Neuron (in vitro differentiated cells): ENCODE results near the gene RAPGEF4.

ENCODE experiments used
- H2AFZ ChIP-seq: one replicate; pipeline ENCODE4 v1.6.1; 2013; ENCODE audit warnings: low read depth, mild to moderate bottlenecking, inconsistent platforms, low read length, moderate library complexity
- H3K27me3 ChIP-seq: one replicate; pipeline ENCODE4 v1.6.1; 2013; ENCODE audit warnings: low read length; ENCODE audit not compliant: insufficient read depth
- H3K36me3 ChIP-seq: one replicate; pipeline ENCODE4 v1.6.1; 2013; ENCODE audit warnings: low read length; ENCODE audit not compliant: insufficient read depth
- H3K4me1 ChIP-seq: one replicate; pipeline ENCODE4 v1.6.1; 2013; ENCODE audit warnings: low read length; ENCODE audit not compliant: insufficient read depth
- H3K4me3 ChIP-seq: 2 replicates; pipeline ENCODE4 v1.5.1; 2013; ENCODE audit warnings: mild to moderate bottlenecking, low read length, moderate library complexity
- H3K9me3 ChIP-seq: one replicate; pipeline ENCODE4 v1.6.1; 2013; ENCODE audit warnings: low read length

Gene RAPGEF4

DNA sequence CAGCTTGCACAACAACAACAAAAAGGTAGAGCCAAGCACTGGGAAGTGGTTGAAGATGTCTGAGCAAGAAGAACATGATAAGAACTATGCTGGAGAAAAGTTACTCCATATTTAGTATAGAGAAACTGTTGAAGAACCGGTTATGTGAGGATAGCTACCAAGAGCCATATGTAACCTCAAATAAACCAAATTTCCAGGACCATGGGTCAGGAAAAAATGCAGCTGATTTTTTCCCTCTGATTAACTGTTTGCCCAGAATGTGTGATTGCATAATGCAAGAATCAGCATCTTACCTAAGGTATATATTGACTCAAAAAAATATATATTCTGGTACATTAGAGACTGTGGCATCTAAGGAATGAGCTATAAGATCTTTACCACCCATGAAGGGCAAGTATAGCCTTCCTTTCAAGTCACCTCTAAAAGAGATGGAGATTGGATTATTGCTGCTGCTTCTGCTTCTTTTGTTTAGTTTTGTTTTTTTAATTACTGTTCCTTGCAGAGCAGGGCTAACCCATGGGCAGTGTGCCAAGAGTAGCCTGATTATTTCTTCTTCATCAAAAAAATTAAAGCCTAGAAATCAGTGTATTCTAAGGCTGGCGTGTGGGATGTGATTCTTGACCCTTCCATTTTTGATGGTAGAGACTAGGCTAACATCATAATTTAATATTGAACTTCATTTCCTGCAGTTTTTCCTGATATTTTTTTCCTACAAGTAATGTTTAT, 263.1 kb downstream of the RAPGEF4 start:
- Histone ChIP-seq H3K9me3 (no peaks in the 10 kb centered on the region), H3K36me3 (no peaks in the 10 kb centered on the region), H3K27me3 (no peaks in the 10 kb centered on the region), H3K4me3 (no peak overlapping the region), H3K4me1 (peaks cover 5% of the 10 kb centered on the region), H2AFZ (no peak overlapping the region)

DNA sequence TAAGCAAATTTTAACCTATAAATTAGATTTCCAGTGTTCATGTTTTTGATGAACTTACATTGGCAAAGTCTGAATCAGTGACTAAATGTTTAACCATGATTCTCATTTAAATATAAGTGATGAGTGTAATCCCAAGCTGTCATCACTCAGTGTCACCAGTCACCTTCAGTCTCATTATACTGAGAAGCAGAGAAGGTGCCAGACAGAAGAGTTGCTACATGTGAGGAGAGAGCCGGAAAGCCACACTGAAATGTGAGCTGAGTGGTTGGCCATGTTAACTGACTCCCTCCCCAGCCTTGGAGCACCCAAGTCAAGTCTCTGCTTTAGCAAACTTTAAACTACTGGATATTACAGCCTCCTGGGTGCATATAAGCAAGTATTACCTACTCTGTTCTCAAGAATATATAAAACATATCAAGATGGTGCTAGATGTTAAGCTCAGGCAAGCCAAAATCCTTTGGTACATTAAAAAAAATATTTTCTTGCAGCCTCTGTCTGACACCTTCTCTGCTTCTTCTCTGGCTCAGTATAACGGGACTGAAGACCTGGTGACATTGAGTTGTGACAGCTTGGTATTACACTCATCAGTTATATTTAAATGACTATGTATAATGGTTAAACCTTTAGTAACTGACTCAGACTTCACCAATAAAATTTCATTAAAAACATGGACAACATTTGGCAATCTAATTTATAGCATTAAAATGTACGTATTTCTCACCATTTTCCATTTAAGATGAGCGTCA, 264.2 kb downstream of the RAPGEF4 start:
- Histone ChIP-seq H3K27me3 (no peaks in the 10 kb centered on the region), H3K9me3 (no peaks in the 10 kb centered on the region), H2AFZ (no peak overlapping the region), H3K4me3 (no peak overlapping the region), H3K36me3 (no peaks in the 10 kb centered on the region), H3K4me1 (peaks cover 5% of the 10 kb centered on the region)

DNA sequence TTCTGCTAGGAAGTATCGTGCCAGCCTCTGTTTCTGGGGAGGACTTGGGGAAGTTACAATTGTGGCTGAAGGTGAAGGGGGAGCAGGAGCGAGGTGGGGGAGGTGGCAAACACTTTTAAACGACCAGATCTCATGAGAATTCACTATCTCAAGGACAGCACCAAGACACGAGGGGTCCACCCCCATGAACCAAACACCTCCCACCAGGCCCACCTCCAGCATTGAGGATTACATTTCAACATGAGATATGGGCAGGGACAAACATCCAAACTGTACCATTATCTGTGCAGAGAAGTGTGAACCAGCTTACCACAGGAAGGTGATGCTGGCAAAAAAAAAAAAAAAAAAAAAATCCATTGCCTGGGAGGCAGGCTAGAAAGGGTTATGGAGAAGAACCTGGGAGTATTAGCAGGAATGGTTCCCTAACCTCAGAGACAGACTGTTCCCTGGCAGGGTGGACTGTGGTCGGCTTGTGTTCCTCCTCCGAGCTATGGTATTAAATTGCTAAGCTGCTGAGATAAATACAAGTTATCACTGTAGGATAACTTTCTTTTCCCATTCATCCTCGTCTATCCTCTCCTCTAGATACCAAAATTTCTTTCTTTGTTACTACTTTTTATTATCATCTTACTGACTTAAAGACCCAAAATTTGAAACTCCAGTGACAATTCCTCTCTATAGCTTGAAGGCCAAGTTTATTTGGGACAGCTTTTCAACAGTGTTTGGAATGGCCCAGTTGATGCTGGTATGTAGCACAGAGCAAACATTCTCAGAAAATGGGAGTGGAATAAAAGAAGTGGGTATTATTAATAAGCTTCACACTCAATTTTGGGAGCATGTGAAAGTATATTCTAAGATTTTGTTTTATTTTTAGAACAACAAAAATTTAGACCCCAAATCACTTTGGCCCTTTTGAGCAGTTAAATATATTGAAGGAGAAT, 266.3 kb downstream of the RAPGEF4 start:
- Histone ChIP-seq H3K9me3 (no peaks in the 10 kb centered on the region), H2AFZ (no peak overlapping the region), H3K4me1 (no peaks in the 10 kb centered on the region), H3K27me3 (no peaks in the 10 kb centered on the region), H3K36me3 (no peaks in the 10 kb centered on the region), H3K4me3 (no peak overlapping the region)

DNA sequence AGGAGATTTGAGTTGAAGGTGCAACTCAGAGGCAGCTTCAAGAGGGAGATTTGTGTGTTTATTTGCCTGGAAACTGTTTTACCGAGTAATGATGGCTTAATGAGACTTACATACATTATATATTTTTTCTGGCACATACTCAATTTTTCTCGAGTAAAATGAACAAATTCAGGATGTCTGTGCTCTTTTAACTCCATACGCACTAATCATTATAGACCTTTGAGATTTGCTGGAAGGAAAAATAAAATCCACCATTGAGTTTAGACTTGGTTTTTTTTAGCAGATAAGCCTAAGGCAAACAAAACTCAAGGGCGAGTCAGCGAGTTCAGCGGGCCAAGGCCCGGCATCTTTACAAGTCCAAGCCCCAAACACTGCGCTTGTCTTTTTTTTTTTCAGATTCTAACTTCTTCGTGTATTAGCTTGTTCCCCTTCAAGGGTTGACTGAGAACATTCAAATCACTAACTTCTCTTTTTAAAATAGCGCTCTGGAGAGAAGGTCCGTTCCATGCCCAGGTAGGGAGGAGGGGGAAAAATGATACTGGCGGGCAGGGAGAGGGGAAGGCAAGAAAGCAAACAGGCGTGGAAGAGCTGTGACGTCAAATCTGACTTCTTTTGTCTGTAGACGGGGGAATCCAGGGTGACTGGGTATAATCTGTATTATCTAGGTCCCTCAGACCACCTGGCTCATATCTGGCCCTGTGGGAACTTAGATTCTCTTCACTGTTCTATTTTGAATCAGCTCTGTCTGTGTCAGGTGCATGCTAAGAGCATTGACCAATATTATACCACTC, 267.3 kb downstream of the RAPGEF4 start:
- H3K27me3 ChIP-seq: no peaks in the 10 kb centered on the region
- no peaks in the 10 kb centered on the region for H3K9me3 ChIP-seq
- no peak overlapping the region for H3K4me3 ChIP-seq
- no peaks in the 10 kb centered on the region for H3K36me3 ChIP-seq
- peak overlapping the region; percentile 71 for H2AFZ ChIP-seq
- H3K4me1 ChIP-seq: no peaks in the 10 kb centered on the region

DNA sequence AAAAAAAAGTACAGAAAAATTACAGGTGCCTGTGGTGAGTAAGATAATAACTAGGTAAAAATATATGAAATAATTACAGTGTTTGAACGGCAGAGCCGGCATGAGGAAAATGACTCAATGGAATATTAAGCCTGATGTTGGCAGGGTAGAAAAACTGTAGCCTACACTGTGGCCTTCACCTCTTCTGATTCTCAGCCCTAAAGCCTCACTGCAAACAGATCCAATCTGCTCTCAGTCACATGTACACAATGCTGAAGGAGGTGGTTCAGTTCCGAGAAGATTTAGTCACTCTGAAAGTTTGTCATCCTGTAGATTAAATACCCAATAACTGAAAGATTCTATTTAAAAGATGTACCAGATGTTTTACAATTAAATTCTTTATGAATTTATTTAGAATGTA, 273.1 kb downstream of the RAPGEF4 start:
- H3K36me3 ChIP-seq: no peaks in the 10 kb centered on the region
- no peaks in the 10 kb centered on the region for H3K9me3 ChIP-seq
- no peaks in the 10 kb centered on the region for H3K4me1 ChIP-seq
- no peak overlapping the region for H2AFZ ChIP-seq
- H3K4me3 ChIP-seq: no peak overlapping the region
- no peaks in the 10 kb centered on the region for H3K27me3 ChIP-seq

DNA sequence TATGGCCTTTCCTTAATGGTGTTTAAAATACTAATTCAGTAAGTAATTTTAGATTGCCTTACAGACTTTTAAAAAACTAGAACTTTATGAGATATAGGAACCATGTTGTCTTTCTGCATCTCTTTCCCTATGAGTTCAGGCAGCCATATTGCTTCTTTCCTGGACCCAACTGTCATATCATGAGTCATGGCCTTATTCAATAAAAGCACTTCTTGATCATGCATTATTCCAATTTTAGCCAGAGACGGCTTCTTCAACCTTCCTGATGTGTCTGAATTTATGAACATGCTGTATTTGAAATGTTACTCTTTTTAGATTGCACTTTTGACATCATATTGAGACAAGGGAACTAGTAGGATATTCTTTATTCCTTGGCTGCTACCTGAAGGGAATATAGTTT, 274.6 kb downstream of the RAPGEF4 start:
- Histone ChIP-seq H3K4me1 (no peaks in the 10 kb centered on the region), H3K4me3 (no peak overlapping the region), H3K27me3 (no peaks in the 10 kb centered on the region), H2AFZ (no peak overlapping the region), H3K36me3 (no peaks in the 10 kb centered on the region), H3K9me3 (no peaks in the 10 kb centered on the region)

DNA sequence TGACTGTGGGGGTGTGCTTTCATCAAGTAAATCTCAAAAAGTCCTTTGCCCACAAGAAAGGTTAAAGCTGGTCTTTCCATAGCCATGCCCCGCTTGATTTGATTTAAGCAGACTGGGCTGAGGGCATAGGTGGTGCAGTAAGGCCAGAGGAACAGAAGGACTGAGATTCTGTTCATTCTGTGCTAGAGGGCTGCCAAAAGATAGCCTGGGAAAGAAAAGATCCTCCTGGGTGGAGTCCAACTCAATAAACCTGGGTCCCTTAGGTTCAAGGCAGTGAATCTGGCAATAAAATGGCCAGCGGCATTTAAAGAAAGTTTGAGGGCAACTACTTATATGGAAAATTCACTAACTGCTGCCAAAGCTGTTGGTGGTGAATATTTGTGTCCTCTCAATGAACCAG, 280.8 kb downstream of the RAPGEF4 start:
- H3K9me3 ChIP-seq: no peaks in the 10 kb centered on the region
- H3K27me3 ChIP-seq: peaks cover 2% of the 10 kb centered on the region
- H3K4me1 ChIP-seq: no peaks in the 10 kb centered on the region
- no peaks in the 10 kb centered on the region for H3K36me3 ChIP-seq
- no peak overlapping the region for H3K4me3 ChIP-seq
- H2AFZ ChIP-seq: no peak overlapping the region

DNA sequence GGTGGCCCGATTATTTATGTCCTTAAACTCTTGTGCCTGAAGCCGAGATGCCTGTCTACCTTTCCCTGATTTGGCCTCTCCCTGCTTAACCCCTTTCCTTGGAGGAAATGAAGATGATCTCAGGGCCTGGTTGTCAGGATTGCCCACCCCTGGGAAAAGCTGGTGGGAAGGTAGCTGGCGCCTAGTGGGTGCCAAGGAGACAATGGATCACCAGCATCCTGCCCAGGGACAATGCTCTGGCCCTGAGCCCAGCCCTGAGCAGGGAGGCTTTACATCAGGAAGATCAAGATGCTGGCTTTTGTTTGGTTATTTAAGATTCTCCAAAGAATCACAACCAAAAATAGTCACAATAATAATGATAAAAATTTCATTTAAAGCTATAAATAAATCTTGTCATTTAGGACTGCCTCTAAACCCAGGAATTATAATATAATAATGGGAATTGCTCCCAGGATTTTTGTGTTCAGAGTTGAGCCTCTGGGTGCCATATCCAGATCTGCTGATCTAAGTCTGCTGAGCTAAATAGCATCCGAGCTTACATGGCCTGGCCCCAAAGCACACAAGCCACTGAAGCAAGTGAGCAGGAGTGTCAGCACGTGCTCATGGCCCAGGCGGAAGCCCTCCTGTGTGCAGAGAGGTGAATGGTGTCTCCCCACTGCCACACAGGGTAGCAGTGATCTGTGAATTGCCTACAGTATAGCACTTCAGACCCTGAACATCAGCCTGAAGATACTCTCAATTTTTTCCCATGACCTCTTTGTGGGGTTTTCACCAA, 282.2 kb downstream of the RAPGEF4 start:
- H3K4me1 ChIP-seq: no peaks in the 10 kb centered on the region
- no peak overlapping the region for H2AFZ ChIP-seq
- H3K27me3 ChIP-seq: peaks cover 2% of the 10 kb centered on the region
- H3K36me3 ChIP-seq: no peaks in the 10 kb centered on the region
- no peaks in the 10 kb centered on the region for H3K9me3 ChIP-seq
- no peak overlapping the region for H3K4me3 ChIP-seq

DNA sequence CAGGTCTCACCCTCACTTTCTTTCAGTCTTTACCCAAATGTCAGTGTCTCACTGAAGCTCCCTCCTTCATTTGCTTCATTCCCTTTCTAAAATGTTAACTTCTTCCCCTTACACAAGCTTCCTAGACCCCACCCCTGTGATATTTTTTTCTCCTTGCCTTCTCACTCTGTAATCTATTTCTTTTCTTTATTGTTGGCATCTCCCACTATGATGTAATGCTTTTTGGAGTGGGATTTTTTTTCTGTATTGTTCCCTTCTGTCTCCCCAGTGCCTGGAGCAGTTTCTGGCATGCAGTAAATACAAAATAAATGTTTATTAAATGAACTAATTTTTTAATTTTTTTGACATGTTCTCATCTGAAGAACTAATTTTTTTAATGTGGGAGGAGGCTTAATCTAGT, 284.1 kb downstream of the RAPGEF4 start:
- peaks cover 2% of the 10 kb centered on the region for H3K27me3 ChIP-seq
- no peak overlapping the region for H3K4me3 ChIP-seq
- no peaks in the 10 kb centered on the region for H3K9me3 ChIP-seq
- no peaks in the 10 kb centered on the region for H3K36me3 ChIP-seq
- H3K4me1 ChIP-seq: no peaks in the 10 kb centered on the region
- no peak overlapping the region for H2AFZ ChIP-seq

DNA sequence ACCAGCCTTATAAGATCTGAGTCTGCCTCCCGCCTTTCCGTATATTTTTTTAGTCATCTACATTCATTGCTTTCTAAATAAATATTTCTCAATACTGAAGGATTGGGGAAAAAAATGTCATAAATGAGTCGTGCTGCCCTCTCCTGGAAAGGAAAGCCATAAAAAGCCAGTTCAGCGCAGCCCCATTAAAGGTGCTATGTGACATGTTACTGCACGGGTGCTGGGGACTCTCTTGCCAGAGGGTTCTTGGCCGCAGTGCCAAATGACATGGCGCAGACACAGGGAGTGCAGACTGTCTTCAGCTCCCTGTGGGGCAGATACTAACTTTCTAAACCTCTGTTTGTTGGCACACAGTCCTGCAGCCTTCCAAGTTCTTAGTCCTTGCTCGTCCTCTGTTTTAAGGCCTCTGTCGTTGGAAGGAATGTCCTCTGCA, 286.3 kb downstream of the RAPGEF4 start:
- H3K4me3 ChIP-seq: no peak overlapping the region
- H2AFZ ChIP-seq: no peak overlapping the region
- H3K4me1 ChIP-seq: no peaks in the 10 kb centered on the region
- H3K36me3 ChIP-seq: no peaks in the 10 kb centered on the region
- peaks cover 2% of the 10 kb centered on the region for H3K27me3 ChIP-seq
- H3K9me3 ChIP-seq: no peaks in the 10 kb centered on the region

DNA sequence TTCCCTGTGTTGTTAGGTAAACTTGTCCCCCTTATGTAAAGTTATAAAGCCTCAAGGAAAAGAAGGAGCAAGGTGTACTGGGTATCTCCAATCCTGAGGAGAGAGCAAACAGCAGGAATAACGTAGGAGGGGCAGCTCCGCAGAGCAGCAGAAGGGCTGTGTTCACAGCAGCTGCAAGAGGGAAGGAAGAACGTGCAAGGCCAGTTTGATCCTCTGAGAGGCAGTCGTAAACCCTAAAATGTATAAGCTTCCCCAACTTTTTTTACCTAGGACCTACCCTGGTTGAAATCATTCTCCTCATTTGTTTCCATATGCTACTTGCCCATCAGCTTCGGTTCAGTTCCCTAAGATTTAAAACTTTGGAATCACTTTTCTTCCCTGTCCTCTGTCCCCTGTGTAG, 288.1 kb downstream of the RAPGEF4 start:
- H3K4me3 ChIP-seq: no peak overlapping the region
- H3K36me3 ChIP-seq: no peaks in the 10 kb centered on the region
- H3K4me1 ChIP-seq: peaks cover 6% of the 10 kb centered on the region
- no peak overlapping the region for H2AFZ ChIP-seq
- H3K27me3 ChIP-seq: peaks cover 2% of the 10 kb centered on the region
- no peaks in the 10 kb centered on the region for H3K9me3 ChIP-seq

DNA sequence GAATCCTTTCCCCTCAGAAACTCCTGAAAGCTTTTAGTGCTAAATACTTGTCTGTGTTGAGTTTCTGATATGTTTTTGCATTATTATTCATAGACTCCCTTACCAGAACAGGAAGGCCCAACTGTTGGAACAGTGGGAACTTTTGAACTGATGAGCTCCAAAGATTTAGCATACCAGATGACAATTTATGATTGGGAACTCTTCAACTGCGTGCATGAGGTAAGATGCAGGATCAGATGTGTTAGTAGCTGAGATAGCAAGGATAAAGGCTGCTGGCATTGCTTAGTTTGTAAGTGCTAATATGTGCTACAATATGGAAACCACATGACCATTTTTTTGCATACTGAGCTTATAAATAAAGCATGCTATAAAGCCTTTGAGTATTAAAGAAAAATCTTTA, 290.8 kb downstream of the RAPGEF4 start:
- H3K9me3 ChIP-seq: no peaks in the 10 kb centered on the region
- H2AFZ ChIP-seq: no peak overlapping the region
- H3K36me3 ChIP-seq: no peaks in the 10 kb centered on the region
- H3K4me3 ChIP-seq: no peak overlapping the region
- no peaks in the 10 kb centered on the region for H3K27me3 ChIP-seq
- H3K4me1 ChIP-seq: peaks cover 6% of the 10 kb centered on the region
